GM21360 (cell line): ENCODE data around the gene THRA.

Source experiments
- ATAC-seq: cut with Tn5 transposase; IDR thresholded peaks from one replicate; pipeline ENCODE4 v1.9.1; 2021; ENCODE audit warnings: mild to moderate bottlenecking, moderate library complexity; ENCODE audit not compliant: unreplicated experiment

THRA gene

DNA sequence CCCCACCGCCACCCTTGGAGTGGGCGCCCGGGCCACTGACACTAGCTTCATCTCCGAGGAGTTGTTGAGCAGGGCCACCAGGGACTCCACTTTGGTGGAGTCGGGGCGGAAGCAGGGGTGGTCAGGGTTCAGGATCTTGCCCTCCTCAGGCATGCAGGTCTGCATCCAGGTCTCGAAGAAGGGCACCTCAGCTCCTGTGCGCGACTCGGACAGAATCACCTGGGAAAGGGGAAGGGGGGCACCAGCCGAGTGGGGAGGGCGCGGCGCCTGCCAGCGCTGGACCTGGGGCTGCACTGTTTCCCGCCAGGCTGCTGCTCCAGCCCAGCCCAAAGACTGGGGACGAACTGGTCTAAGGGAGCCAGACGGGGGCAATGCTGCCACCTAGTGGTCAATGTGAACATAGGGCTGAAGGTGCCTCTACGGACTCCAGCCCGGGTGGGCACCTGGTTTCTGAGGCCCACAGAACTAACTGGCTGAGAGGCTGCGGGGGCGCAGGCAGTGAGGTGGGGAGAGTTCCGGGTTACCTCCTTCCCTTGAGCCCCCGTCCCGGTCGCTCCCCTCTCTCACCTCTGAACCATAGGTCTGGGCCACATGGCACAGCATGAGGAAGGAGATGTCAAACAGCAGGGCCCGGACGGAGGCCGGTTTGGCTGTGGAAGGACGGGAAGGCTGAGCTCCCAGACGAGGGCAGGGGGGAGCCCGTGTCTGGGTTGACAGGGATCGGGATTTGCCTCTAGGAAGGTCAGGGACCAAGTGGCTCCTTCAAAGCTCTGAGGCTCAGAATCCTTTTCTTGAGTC is 35.8 kb upstream of the THRA start:
- no peak for ATAC-seq

GRCh38 chr17:40027614-40028012 is 35.2 kb upstream of the THRA start:
- no peak for ATAC-seq

- ATAC-seq, result no peak
Observed at GRCh38 chr17:40028595-40028994, 34.2 kb upstream of the THRA start.

DNA sequence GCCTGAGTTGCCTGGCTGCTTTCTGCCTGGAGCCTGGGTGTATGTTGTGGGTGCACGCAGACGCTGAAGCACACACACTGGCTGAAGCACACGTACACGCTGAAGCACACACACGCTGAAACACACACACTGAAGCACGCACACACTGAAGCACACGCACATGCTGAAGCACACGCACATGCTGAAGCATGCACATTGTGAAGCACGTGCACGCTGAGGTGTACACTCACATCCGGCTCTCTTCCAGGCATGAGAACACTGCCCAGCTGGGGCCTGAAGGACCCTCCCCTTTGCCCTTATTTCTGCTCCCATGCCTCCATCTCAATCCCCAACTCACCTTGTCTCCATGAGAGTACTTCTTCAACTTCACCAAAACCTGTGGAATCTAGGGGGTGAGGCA is 31.1 kb upstream of the THRA start:
- no peak for ATAC-seq

DNA sequence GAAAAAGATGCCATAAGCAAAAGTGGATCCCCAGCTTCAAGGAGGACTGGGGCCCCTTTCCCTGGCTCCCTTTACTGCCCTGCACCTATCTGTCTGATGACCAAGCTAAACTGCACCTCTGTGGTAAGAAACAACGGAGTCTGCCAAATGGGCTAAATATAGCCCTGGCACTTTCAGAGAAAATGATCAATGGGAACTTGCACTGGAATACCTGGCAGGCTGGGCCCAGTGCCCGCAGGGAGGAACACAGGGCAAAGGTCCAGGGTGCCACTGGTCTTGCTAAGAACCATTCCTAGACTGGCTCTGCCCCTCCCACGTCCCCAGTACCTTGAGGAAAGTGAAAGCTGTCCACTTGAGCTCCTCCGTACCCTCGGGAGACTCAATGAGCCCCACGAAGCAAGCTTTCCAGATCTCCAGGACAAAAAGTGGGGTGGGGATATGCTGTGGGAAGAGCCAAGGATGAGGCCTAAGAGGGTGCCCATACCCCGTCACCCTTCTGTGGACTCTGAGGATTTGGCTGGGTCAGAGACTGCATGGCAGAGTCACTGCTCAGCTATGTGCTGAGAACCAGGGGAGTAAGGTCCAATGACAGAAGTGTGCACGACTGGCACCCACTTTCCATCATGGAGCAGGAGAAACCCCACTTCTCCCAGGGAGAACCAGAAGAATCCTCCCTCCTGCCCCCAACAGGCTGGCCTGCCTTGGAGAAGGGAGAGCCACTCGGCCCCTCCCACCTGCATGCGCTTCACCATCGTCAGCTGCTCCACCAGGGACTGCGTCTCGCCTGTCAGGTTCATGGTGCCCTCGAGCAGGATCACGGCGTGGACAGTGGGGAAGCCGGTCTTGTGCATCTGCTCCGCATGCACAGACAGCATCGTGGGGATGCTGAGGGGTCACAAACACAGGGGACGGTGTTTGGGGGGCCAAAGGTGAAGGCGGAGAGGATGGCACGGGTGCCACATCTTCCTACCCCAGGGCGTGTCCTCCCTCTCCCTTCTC is 30.1 kb upstream of the THRA start:
- ATAC-seq, result no peak

DNA sequence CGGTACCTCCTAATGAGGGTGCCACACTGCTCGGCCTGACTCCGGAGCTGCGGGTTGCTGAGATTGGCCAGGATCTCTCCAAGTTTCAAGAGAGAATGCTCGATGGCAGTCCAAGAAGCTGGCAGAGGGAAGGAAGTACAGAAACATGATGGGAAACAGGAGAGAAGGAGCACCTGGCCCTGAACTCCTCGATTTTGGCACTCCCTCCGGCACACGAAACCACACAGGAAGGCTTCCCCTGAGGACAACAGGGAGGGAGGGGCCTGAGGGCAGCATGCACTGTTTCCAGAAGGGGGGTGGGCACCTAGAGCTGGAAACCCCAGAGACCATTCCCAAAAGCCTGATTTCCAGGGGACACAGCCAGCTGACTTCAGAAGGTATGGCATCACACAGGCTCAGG is 29.4 kb upstream of the THRA start:
- ATAC-seq, result no peak

DNA sequence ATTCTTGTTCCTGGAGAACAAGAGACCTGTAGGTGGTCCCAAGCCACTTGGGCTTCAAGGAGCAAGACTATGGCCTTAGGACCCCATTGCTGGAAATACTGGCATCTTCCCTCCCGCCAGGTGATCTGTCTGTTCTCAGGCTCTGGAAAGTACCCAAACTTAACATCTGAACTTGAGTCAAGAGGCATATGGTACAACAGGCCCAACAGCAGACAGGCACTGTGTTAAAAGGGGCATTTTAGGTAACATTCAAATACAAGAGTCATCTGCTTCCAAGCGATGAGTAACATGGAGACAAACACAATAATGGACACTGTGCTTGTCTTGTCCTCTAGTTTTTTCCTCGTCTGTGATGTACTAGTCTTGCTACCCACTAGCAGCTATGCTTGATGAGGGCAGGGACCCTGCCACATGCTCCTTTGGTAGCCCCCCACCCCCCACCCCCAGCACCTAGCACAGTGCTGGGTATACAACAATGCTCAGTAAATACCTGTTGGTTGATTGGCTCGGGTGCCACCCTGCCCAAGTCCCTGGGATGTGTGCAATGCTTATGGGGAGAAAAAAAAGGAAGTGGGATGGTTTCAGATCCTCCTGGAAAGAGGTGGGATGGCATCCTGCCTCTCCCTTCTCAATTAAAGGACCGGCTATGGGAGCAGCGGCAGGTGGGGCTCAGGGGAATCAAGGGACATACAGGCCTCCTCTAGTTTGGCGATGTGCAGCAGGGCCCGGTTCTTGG is 28.2 kb upstream of the THRA start:
- no peak for ATAC-seq

DNA sequence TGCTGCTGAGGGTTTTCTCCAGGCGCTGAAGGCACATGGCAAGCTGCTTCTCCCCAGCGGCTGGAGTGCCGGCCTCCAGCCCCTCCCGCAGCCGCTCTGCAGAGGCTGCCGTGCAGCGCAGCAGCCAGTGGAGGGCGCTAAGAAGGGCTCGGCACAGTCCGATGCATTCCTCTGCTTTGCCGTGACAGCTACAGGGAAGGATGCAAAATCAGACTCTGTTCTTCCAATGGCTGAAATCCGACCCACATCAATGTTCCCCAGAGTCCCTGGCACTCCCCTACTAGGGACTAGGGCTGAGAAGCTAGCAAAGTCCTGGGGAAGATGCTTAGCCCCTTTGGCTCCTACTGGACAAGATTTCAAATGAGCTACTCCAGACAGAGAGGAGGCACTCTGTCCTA is 27.6 kb upstream of the THRA start:
- ATAC-seq, result no peak

- no peak for ATAC-seq
Observed at GRCh38 chr17:40038882-40039513, 23.8 kb upstream of the THRA start.

- no peak for ATAC-seq
Observed at GRCh38 chr17:40041196-40041595, 21.6 kb upstream of the THRA start.

DNA sequence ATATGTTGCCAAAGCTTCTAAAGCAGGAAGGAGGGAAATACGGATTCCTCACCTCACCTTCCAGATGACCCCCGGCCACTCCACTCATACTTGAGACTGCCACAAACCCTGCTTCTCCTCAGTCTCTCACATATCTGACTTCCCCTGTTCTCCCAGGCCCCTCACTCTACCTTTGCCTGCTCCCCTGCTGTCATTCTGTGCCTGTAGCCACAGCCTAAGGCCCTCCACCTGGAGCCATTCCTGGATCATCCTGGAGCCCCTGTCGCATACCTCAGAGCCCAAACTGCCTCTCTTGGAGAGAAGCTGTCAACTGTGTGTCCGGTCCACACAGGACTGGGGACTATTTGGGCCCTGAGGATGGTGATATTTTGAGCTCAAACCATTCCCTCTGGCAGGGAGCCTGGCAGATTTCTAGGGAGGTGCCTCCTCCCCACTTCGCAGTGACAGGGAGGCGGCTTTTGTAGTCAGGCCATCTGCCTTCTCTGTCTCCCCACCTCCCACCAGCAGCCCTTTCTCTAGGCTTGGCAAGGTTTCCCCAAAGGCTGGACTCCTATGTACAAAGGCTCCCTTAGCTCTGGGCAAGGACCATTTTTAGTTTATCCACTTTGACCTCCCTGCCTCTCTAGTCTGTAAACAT is 6.3 kb upstream of the THRA start:
- no peak for ATAC-seq

GRCh38 chr17:40058186-40058784 is 4.5 kb upstream of the THRA start:
- no peak for ATAC-seq

DNA sequence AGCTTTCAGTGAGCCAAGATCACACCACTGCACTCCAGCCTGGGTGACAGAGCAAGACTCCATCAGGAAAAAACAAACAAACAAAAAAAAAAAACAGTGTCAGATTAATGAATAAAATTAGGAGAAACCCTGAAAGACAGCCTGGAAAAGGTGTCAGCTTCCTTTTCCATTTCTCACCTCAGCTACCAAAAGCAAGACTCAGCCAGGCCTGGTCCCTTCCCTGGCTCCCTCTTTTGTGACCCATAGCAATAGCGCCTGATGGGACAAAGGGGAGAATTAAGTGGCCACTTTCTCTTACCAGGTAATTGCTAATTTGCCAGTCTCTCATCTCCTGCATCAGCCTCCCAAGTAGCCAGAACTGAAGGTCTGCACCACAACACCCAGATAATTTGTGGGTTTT is 3.9 kb upstream of the THRA start:
- ATAC-seq, result no peak

DNA sequence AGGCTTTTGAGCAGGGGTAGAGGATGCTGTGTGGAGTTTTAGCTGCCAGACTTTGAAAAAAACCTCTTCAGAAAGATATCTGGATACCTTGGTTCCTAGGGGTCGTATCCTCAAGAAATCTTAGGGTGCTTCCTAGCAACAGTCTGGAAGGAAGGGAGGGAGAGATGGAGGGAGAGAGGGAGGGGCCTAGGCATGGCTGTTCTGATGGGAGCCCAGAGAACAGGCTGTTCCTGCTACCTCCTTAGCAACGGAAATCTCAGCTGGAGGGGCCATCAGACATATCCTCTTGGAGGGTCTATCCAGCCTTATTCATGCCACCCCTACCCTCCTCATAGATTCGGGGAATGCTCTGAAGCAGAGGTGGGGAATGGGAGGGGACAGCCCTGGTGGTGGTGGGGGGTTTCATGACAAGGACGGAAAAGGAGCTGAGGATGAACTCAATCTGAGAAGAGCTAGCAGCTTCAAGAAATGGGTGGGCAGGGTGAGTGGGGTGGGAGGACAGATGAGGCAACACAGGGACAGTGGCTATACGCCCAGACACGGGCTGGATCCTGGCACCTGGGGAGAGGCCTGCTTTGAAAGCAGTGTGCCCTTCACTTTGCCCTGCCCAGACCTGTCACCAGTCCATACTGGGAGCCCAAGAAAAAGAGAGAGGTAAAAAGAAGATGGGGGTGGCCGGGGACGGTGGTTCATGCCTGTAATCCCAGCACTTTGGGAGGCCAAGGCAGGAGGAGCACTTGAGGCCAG is 2.9 kb upstream of the THRA start:
- ATAC-seq, result no peak

DNA sequence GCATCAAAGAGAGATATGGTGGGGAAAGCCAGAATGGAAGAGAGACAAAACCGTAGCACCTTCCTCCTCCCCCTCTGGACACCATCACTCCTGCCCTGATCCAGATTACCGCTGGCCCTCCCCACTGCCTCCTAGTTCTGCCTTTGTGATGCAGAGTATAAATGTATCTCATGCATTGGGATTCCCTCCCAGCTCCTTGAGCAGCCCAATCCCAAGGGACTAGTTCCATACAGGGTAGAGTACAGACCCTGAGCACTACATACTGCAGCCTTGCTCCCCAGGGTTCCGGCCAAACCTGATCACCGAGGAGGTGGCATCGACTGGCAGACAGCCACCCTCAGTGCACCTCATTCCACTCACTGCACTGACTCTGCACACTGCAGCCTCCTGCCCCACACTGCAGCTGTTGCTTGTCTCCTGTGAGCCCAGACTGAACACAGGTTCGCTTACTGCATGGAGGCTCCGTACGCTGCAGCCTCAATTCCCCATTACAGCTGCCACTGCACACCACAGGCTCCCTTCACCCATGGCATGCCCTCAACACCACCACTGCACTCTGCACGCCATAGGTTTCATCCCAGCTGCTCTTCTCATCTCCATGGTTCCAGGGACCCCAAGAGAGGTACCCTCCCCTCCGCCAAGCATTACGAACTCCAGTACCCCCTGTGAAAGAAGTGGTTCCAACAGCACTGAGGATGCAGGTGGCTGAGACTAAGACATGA is 1.7 kb upstream of the THRA start:
- ATAC-seq, result no peak

GRCh38 chr17:40061609-40062038 is 1.1 kb upstream of the THRA start:
- no peak for ATAC-seq

DNA sequence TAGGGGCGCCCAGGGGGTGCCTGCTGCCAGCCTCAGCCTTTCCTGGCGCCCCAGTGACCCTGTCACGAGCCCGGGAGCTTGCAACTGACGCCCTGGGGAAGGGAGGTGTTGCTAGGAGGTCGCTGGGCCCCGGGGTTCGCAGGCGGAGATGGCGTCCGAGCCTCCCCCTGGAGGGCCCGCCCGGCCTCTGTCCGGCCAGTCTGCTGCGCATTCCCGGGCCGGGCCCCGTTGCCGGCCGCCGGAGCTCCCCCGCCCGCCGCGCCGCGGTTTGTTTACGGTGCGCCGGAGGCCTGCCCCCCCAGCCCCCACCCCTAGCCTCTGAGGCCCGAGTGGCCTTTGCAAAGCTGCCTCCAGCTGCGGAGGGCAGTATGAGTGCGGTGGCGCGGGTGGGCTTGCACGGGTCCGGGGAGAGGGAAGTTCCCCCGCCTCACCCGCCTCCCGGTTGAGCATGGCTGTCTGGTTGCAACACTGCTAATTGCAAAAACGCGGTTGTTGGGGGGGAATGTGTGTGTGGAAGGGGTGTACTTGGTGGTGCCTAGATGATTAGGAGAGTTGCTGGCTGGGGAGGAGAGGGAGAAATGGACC is 514 bp downstream of the THRA start:
- no peak for ATAC-seq

DNA sequence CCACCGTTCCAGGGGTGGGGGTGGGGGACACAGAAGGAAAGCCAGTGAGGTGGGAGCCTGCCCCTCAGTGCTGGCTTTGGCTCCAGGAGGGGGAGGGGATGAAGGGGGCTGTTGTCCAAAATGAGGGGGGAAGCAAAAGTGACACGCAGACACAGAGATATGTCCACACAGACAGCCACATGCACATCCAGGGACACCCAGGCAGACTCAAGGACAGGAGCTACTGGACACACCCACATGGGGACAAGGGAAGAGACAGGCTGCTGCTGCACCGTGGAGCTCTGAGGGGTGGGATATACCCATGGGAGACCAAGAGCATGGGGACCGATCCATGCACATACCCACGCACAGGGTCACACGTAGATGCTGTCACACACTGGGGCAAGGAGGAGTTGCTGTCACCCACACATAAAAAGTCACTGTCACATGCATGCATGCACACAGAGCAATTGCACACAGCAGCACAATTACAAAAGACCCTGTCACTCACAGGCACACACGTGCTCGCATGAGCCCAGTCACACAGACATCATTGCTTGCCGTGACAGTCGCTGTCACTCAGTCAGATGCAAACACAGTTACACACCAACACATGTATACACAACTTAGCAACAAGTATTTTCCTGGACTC is 1.3 kb downstream of the THRA start:
- ATAC-seq, result no peak
